H9 (cell line): ENCODE results near the gene KRT71. TPM values are rescaled to one million over a fixed set of nuclear protein-coding genes. Genes with fewer than 3 reads are reported as not detected.

Experiments used
- DNase-seq: peaks from one replicate; pipeline ENCODE4 v3.0.0-alpha.2; 2017
- H2AFZ ChIP-seq: one replicate; pipeline ENCODE4 v1.6.1; 2013; ENCODE audit warnings: mild to moderate bottlenecking, low read length, control low read depth, moderate library complexity
- H2AK5ac ChIP-seq: 2 replicates; pipeline ENCODE4 v1.6.1; 2013; ENCODE audit warnings: low read length, control low read depth, mixed read lengths; ENCODE audit not compliant: insufficient read length
- H2BK120ac ChIP-seq: one replicate; pipeline ENCODE4 v1.6.1; 2013; ENCODE audit warnings: low read depth, mild to moderate bottlenecking, low read length, control low read depth, inconsistent platforms; ENCODE audit not compliant: poor library complexity, severe bottlenecking
- H2BK12ac ChIP-seq: 2 replicates; pipeline ENCODE4 v1.6.1; 2013; ENCODE audit warnings: low read length, control low read depth, mixed read lengths, low read depth; ENCODE audit not compliant: insufficient read length
- H2BK15ac ChIP-seq: 2 replicates; pipeline ENCODE4 v1.6.1; 2013; ENCODE audit warnings: low read depth, low read length, control low read depth
- H2BK20ac ChIP-seq: one replicate; pipeline ENCODE4 v1.6.1; 2013; ENCODE audit warnings: low read depth, mild to moderate bottlenecking, low read length, control low read depth, inconsistent platforms; ENCODE audit not compliant: poor library complexity, severe bottlenecking
- H2BK5ac ChIP-seq: 2 replicates; pipeline ENCODE4 v1.6.1; 2013; ENCODE audit warnings: low read length, control low read depth, mixed read lengths; ENCODE audit not compliant: insufficient read length
- H3K14ac ChIP-seq: 2 replicates; pipeline ENCODE4 v1.6.1; 2013; ENCODE audit warnings: low read length, control low read depth; ENCODE audit not compliant: insufficient read depth
- H3K18ac ChIP-seq: 2 replicates; pipeline ENCODE4 v1.6.1; 2013; ENCODE audit warnings: low read depth, mild to moderate bottlenecking, mixed read lengths, low read length, control low read depth; ENCODE audit not compliant: insufficient read length
- H3K23ac ChIP-seq: 2 replicates; pipeline ENCODE4 v1.6.1; 2013; ENCODE audit warnings: low read length, control low read depth, mixed read lengths, low read depth; ENCODE audit not compliant: insufficient read length
- H3K23me2 ChIP-seq: 2 replicates; pipeline ENCODE4 v1.6.1; 2013; ENCODE audit warnings: low read depth, mild to moderate bottlenecking, mixed read lengths, low read length, control low read depth; ENCODE audit not compliant: insufficient read length, poor library complexity, severe bottlenecking
- H3K27ac ChIP-seq: 2 replicates; pipeline ENCODE4 v1.5.1; 2013; ENCODE audit warnings: low read length, control low read depth, mixed read lengths, low read depth; ENCODE audit not compliant: insufficient read length
- H3K27me3 ChIP-seq: 2 replicates; pipeline ENCODE4 v1.6.1; 2013; ENCODE audit warnings: low read length, control low read depth, inconsistent platforms; ENCODE audit not compliant: insufficient read depth
- H3K4ac ChIP-seq: 2 replicates; pipeline ENCODE4 v1.6.1; 2013; ENCODE audit warnings: low read depth, mild to moderate bottlenecking, control low read depth, inconsistent platforms, low read length, moderate library complexity
- H3K4me1 ChIP-seq: 2 replicates; pipeline ENCODE4 v1.6.1; 2013; ENCODE audit warnings: low read length, control low read depth, inconsistent platforms; ENCODE audit not compliant: insufficient read depth
- H3K4me2 ChIP-seq: 2 replicates; pipeline ENCODE4 v1.6.1; 2013; ENCODE audit warnings: low read length, control low read depth, mixed read lengths; ENCODE audit not compliant: insufficient read length, insufficient read depth
- H3K56ac ChIP-seq: 2 replicates; pipeline ENCODE4 v1.6.1; 2013; ENCODE audit warnings: low read depth, mild to moderate bottlenecking, mixed read lengths, low read length, control low read depth; ENCODE audit not compliant: insufficient read length
- H3K79me1 ChIP-seq: 2 replicates; pipeline ENCODE4 v1.6.1; 2013; ENCODE audit warnings: low read depth, mild to moderate bottlenecking, moderate library complexity, low read length, control low read depth, inconsistent platforms; ENCODE audit not compliant: insufficient read depth, poor library complexity, severe bottlenecking
- H3K79me2 ChIP-seq: 2 replicates; pipeline ENCODE4 v1.6.1; 2013; ENCODE audit warnings: low read length, control low read depth, inconsistent platforms; ENCODE audit not compliant: insufficient read depth
- H3K9ac ChIP-seq: 2 replicates; pipeline ENCODE4 v1.6.1; 2013; ENCODE audit warnings: low read length, control low read depth, mixed read lengths; ENCODE audit not compliant: insufficient read length; ENCODE audit errors: extremely low read depth
- H3K9me3 ChIP-seq: one replicate; pipeline ENCODE4 v1.6.1; 2013; ENCODE audit warnings: low read depth, low read length, inconsistent platforms; ENCODE audit not compliant: control insufficient read depth
- H3T11ph ChIP-seq: one replicate; pipeline ENCODE4 v1.6.1; 2013; ENCODE audit warnings: mild to moderate bottlenecking, low read length, control low read depth, inconsistent platforms
- H4K20me1 ChIP-seq: one replicate; pipeline ENCODE4 v1.6.1; 2013; ENCODE audit not compliant: control insufficient read depth, insufficient read length, insufficient read depth
- H4K5ac ChIP-seq: 2 replicates; pipeline ENCODE4 v1.6.1; 2013; ENCODE audit warnings: low read depth, mild to moderate bottlenecking, mixed read lengths, low read length, control low read depth; ENCODE audit not compliant: insufficient read length
- H4K8ac ChIP-seq: replicated peaks from 2 replicates; pipeline ENCODE4 v1.6.1; 2013; ENCODE audit warnings: low read length, control low read depth, mixed read lengths, low read depth; ENCODE audit not compliant: insufficient read length
- H4K91ac ChIP-seq: 2 replicates; pipeline ENCODE4 v1.6.1; 2013; ENCODE audit warnings: low read depth, mild to moderate bottlenecking, moderate library complexity, mixed read lengths, low read length, control low read depth; ENCODE audit not compliant: insufficient read length
- H3K27ac Mint-ChIP-seq, 3 experiments: 2 replicates in 2 of 3; 3 replicates in 1 of 3; pipeline ENCODE4 v1.8.0; 2020 to 2021; ENCODE audit warnings: mixed read lengths in 3 of 3, mild to moderate bottlenecking in 1 of 3, moderate library complexity in 1 of 3
- H3K27me3 Mint-ChIP-seq: 2 replicates; pipeline ENCODE4 v1.8.0; 2021; ENCODE audit warnings: low read depth, mild to moderate bottlenecking, moderate library complexity, mixed read lengths
- H3K36me3 Mint-ChIP-seq, 3 experiments: 2 replicates in 2 of 3; 3 replicates in 1 of 3; pipeline ENCODE4 v1.8.0; 2020 to 2021; ENCODE audit warnings: low read depth in 3 of 3, mixed read lengths in 3 of 3; ENCODE audit not compliant: insufficient read depth in 1 of 3
- H3K4me1 Mint-ChIP-seq, 2 experiments: 2 replicates each; pipeline ENCODE4 v1.8.0; 2020; ENCODE audit warnings: mixed read lengths in 2 of 2
- H3K4me3 Mint-ChIP-seq, 2 experiments: 2 replicates in 1 of 2; 3 replicates in 1 of 2; pipeline ENCODE4 v1.8.0; 2020 to 2021; ENCODE audit warnings: mild to moderate bottlenecking in 2 of 2, mixed read lengths in 2 of 2, moderate library complexity in 1 of 2
- H3K9me3 Mint-ChIP-seq, 2 experiments: 2 replicates in 1 of 2; 3 replicates in 1 of 2; pipeline ENCODE4 v1.8.0; 2020; ENCODE audit warnings: mild to moderate bottlenecking in 2 of 2, mixed read lengths in 2 of 2, moderate library complexity in 1 of 2
- WGBS: extraction: QIAGEN DNeasy Blood & Tissue Kit; methylation state at CpG from one replicate; pipeline ENCODE4 v1.1.7; 2013; ENCODE audit warnings: missing lambda C conversion rate, low lambda C conversion rate, mixed read lengths; ENCODE audit not compliant: insufficient read length; ENCODE audit errors: extremely low coverage; 5-methylcytosine and 5-hydroxymethylcytosine counted together
- total RNA-seq: library from RNA; stranded (reverse); gene quantifications from 2 replicates; pipeline ENCODE4 v1.2.1, GENCODE V29; 2021
- TF ChIP-seq, protein P1 (sequence below): fragments of 200-600 bp; sonication (generic); conservative IDR thresholded peaks from 3 replicates; pipeline ENCODE4 v1.8.0; 2021; ENCODE audit warnings: antibody characterized with exemption, mild to moderate bottlenecking

Gene KRT71
- total RNA-seq, 1 experiment from 2014 or later, result not detected

DNA sequence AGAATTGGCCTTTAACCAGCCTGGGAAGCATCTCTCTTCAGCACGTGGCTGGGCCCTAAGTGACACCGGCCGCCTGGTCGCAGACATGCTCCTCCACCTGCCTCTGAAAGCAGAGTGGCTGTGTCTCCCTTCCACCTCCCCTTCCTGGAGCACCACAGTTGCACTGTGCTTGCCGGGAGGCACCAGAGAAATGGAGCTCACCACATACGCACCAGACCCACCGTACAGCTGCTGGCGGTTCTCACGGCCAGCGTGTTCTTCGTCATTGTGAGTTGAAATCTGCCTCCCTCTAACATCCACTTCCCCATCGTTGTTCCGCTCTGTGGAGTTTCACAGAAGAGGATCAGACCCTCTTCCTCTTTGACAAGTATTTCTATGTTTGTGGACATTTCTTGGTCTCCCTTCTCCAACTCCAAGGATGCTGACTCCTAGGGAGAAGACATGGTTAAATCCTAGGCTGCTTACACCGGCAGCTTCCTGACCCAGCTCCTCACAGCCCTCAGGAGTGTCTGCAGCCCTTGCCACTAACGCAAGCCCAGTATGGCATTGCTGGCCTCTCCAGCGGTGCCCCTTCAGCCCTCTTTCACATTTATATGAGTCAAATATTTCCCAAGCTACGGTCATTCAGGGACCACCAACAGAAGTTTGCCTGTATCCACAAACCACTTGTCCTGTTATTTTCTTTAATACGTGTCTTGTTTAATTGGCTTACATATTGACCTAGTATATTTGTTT is 21.2 kb downstream of the KRT71 start:
- Mint-ChIP-seq H3K36me3 (no peaks in the 10 kb centered on the region), H3K27me3 (peaks cover 6% of the 10 kb centered on the region), H3K9me3 (no peaks in the 10 kb centered on the region), H3K4me1 (0 out of 4 replicates have a peak, but pooled peaks cover 0 to 2% of the 10 kb centered on the region in 2 experiments), H3K4me3 (no peak overlapping the region), H3K27ac (peak overlapping the region in 1 of 3 experiments; percentile 28; a peak in 2 of 7 replicates)
- Histone ChIP-seq H2BK12ac (no peak overlapping the region), H3K9ac (no peak overlapping the region), H3K27me3 (no peaks in the 10 kb centered on the region; the same call in 1 of the 2 replicates), H4K8ac (no peak overlapping the region), H3K4me2 (no peak overlapping the region), H4K20me1 (no peaks in the 10 kb centered on the region), H3T11ph (no peak overlapping the region), H3K4me1 (no peaks in the 10 kb centered on the region), H3K18ac (no peak overlapping the region), H3K4ac (no peak overlapping the region), H3K23me2 (no peaks in the 10 kb centered on the region), H3K14ac (no peak overlapping the region), H2BK120ac (no peak overlapping the region), H4K91ac (no peak overlapping the region), H3K9me3 (no peaks in the 10 kb centered on the region), H2BK5ac (no peak overlapping the region), H3K79me2 (no peaks in the 10 kb centered on the region), H3K56ac (no peak overlapping the region), H2AFZ (no peak overlapping the region), H3K23ac (no peak overlapping the region), H3K79me1 (no peaks in the 10 kb centered on the region), H4K5ac (no peak overlapping the region), H2BK15ac (no peak overlapping the region), H2AK5ac (no peak overlapping the region), H2BK20ac (no peak overlapping the region), H3K27ac (no peak overlapping the region)
- WGBS, result no CpG with 5 or more reads among the region's 18 CpGs
- no peak for DNase-seq
- TF ChIP-seq, protein P1, sequence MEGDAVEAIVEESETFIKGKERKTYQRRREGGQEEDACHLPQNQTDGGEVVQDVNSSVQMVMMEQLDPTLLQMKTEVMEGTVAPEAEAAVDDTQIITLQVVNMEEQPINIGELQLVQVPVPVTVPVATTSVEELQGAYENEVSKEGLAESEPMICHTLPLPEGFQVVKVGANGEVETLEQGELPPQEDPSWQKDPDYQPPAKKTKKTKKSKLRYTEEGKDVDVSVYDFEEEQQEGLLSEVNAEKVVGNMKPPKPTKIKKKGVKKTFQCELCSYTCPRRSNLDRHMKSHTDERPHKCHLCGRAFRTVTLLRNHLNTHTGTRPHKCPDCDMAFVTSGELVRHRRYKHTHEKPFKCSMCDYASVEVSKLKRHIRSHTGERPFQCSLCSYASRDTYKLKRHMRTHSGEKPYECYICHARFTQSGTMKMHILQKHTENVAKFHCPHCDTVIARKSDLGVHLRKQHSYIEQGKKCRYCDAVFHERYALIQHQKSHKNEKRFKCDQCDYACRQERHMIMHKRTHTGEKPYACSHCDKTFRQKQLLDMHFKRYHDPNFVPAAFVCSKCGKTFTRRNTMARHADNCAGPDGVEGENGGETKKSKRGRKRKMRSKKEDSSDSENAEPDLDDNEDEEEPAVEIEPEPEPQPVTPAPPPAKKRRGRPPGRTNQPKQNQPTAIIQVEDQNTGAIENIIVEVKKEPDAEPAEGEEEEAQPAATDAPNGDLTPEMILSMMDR, result no peak
